Measurements from ENCODE around the gene SPO11.
A peak's percentile ranks its signal among the peaks of the same experiment; 100 is the strongest.
"Not testable (repeated sequence)": the region's sequence is repeated elsewhere in the genome, so short reads cannot be mapped to it uniquely, and the experiment has no call there.

The SPO11 gene

DNA sequence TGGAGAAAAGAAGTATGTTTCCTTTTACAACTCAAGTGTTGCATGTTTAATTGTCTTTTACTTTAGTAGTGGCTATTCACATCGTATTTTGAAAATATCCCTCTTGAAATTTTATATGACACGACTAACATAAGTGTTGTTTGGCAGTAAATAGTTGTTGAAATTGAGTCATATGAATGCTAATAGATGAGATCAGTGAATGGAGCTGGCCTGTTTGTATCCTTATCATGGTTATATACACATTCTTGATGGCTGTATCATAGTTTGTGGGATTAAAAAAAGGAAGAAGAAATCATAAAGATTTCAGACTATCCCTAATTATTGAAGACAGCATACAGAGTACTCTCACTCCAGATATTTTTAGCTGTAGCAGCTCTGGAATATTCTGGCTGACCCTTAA, 13.2 kb downstream of the SPO11 start:
- no peak for DNase-seq

DNA sequence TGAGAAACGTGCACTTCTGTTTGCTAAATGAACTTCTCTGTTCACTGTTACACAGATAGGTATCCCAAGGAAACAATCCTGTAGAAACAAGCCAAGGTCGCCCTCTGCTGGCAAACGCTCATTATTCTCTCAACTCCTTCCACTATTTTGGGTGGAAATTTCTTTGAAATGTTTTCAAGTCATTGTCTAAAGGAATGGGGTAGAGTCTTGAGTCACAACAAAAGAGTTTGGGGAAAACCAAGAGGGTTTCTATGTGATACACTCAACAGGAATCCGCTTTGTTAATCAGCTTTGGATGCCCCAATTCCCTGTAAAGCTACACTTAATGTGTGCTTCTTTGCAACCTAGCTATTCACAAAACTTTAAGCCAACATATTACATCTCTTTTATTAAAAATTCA, 16.9 kb downstream of the SPO11 start:
- DNase-seq, result peak; percentile 27

DNA sequence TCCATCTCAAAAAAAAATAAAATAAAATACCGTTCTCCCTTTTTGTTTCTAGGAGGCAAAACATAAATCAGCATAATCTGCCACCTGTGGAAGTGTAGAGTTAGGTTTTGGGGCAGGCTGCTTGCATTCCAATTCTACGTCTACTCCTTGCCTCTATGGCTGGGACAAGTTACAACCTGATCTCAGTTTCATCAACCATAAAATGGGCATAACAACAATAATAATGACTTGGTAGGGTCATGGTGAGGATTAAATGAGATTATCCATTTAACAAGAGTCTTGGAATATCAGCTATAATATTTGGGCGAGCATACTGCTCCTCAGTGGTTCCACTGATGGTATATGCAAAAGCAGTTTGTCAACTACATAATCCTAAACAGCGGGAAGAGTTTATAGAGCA, 17.8 kb downstream of the SPO11 start:
- DNase-seq, result no peak

DNA sequence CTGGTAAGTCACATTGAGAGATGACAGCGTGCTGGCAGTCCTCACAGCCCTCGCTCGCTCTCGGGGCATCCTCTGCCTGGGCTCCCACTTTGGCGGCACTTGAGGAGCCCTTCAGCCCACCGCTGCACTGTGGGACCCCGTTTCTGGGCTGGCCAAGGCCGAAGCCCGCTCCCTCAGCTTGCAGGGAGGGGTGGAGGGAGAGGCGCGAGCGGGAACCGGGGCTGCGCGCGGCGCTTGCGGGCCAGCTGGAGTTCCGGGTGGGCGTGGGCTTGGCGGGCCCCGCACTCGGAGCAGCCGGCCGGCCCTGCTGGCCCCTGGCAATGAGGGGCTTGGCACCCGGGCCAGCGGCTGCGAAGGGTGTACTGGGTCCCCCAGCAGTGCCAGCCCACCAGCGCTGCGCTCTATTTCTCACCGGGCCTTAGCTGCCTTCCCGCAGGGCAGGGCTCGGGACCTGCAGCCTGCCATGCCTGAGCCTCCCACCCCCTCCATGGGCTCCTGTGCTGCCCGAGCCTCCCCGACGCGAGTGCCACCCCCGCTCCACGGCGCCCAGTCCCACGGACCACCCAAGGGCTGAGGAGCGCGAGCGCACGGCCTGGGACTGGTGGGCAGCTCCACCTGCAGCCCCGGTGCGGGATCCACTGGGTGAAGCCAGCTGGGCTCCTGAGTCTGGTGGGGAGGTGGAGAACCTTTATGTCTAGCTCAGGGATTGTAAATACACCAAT, 18.8 kb downstream of the SPO11 start:
- not testable (repeated sequence) for DNase-seq

DNA sequence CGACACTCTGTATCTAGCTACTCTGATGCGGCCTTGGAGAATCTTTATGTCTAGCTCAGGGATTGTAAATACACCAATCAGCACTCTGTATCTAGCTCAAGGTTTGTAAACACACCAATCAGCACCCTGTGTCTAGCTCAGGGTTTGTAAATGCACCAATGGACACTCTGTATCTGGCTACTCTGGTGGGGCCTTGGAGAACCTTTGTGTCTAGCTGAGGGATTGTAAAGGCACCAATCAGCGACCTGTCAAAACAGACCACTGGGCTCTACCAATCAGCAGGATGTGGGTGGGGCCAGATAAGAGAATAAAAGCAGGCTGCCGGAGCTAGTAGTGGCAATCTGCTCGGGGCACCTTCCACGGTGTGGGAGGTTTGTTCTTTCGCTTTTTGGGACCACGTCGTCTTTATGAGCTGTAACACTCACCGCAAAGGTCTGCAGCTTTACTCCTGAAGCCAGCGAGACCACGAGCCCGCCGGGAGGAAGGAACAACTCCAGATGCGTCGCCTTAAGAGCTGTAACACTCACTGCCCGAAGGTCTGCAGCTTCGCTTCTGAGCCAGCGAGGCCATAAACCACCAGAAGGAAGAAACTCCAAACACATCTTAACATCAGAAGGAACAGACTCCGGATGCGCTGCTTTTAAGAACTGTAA, 19.4 kb downstream of the SPO11 start:
- DNase-seq, result peak; percentile 71

DNA sequence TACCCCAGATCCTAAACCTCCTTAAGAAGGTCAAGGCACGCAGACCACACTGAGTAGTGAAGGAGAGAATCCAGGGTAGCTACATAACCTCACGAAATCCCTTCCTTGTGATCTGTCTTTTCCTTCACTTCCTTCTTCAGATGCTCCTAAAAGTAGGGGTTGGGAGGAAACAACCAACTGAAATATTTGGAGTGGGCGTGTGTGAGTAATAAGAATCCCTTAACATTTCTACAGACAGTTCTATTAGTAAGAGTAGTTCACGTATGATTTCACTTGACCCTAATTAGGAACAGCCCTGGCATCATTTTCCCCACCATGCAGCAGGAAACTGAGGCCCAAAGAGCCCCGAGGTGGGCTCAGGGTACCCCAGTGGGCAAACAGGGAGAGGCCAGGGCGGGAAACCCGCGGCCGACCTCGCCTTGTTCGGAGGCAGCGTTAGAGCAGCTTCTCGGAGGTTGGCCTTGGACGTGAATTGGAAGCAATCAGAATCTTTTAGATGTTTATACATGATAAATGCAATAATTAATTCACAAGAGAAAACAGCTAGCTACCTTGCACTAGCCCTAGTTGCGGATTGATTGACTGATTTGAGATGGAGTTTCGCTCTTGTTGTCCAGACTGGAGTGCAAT, 20.6 kb downstream of the SPO11 start:
- DNase-seq, result no peak

DNA sequence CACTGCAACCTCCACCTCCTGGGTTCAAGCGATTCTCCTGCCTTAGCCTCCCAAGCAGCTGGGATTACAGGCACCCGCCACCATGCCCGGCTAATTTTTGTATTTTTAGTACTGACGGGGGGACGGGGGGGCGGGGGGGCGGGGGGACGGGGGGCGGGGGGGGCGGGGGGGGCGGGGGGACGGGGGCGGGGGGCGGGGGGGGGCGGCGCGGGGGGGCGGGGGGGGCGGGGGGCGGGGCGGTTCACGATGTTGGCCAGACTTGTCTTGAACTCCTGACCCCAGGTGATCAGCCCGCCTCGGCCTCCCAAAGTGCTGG, 21.1 kb downstream of the SPO11 start:
- not testable (repeated sequence) for DNase-seq

DNA sequence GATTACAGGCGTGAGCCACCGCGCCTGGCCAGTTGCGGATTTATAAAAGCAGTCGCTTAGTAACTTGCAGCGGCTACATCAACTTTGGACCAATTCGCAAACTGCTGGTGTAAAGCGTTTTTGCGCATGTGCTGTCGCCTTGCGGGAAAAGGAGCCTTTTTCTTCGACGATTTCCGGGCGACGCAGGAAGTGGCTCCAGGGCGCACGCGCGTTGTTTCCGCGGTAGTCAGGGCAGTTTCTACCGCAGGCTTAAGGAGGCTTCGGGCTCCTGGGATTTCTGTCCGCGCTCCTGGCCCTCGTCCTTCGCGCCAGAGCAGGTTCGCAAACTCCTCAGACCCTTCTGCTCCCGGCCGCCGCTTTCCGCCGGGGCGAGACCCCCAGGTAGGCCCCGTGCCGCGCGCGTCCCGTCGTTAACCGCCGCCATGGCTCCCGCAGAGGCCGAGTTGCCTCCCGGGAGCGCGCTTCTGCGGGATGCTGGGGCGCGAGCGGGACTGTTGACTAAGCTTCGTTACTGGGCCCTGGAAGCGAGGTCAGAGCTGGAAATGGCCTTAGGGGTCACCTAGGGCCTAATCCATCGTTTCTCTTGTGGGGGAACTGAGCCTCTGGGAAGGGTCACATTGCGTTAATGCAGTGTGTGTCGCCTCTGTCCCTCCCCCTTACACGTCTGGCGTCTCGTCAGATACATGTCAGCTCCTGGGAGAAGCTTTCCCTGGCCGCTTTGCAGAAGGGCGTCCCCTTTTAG, 21.6 kb downstream of the SPO11 start, which contains the start of gene RAE1:
TSS of gene RAE1 (plus strand) at position 214 of the 742 bp plus-strand sequence. CDS start 2,784 bp downstream, outside the sequence.
- DNase-seq, result peak; percentile 85

DNA sequence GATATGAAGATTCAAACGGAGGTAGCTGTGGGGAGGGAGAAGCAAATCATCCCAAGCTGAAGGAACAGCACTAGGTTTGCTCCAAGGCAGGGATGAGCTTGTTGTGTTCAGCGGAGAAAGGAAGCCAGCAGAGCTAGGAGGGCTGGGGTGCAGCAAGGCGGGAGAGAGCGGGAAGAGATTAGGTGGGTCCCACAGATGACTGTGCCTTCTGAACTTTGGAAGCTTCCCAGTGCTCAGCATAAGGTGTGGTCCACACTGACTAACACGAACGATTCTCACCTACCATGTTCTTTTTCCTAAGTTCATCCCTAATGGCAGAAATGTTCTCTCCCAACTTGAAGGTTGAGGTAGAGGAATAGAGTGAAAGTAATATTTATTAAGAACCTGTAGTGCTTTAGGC, 22.7 kb downstream of the SPO11 start:
- DNase-seq, result no peak

DNA sequence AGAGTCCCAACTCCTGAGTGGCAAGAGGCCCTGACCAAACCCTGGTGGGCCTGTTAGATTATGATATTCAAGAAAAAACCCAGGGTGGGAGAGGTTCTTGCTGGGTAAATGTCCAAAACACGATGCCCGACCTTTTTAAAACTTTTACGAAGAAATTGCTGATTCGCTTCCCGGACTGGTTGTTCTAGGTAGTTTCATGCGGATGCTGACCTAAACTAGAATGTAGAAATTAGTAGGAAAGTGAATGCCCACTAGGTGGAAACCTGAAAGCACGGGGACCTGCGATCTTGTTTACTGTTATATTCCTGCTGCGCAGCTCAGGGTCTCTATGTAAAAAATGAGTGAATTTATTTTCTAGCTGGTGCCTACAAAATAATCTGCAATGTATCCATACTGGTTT, 23.7 kb downstream of the SPO11 start:
- DNase-seq, result no peak

DNA sequence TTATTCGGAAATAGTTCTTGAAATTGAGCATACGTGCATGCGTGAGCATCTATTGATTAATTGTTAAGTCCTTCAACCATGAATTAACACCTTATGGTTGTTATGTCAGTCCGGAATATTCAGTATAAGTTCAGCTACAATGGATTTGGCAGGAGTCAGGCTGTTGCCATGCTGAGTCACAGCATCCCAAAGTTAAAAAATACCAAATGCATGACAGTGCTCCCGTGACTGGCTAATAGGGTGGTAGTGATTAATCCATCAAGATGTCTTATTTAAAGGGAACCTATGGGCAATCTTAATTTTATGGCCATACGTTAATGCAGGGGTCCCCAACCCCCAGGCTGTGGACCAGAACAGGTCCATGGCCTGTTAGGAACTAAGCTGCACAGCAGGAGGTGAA, 31.9 kb downstream of the SPO11 start:
- no peak for DNase-seq

DNA sequence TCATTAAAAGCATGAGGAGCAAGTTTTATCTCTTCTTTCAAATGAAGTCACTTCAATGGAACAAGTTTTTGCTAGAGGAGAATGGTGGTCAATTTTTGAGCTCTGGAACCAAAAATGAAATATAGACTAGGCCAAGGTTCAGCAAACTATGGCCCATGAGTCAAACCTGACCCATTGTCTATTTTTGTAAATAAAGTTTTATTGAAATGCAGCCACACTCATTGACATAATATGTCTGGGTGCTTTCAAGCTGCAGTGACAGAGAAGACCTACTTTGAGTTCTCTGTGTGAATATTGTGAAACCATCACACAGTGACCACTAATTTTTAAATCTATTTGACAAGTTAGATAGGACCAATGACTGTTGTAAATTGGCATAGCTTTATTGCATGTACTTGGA, 34.8 kb downstream of the SPO11 start:
- no peak for DNase-seq

DNA sequence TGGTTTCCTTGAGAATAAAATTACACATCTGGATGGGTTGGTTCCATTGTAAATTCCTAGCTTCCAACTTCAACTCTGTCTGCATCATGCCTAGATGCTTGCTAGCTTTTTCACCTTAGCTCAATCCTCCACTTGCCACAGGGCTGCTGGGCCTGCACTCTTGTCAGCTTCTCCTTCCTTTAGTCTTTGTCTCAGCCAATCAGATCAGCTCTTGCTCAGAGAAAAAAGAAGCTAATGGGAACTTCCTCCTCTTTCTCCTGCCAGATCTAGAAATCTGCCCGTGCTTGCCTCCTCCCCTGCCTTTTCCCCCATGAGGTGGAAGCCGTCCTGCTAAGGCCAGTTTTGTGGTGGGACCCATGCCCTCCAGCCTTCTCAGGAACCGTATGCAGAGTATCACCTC, 40.0 kb downstream of the SPO11 start:
- no peak for DNase-seq

DNA sequence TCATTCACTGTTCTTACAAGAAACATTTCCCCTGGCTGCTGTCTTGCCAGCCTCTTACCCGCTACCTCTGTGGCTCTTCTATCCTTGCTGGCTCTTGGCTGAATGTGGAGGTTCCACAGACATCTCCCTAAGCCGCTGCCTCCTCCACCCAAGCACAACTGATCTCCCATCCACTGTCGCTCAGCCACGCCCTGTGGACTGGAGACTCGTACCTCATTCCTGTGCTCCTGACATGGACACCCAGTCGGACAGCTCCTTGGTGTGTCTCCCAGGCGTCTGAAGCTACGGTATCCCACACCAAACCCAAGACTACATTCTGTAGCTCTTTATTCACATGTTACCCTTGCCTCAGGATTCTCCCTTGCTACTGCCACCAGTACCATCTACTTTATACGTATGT, 40.7 kb downstream of the SPO11 start:
- no peak for DNase-seq

DNA sequence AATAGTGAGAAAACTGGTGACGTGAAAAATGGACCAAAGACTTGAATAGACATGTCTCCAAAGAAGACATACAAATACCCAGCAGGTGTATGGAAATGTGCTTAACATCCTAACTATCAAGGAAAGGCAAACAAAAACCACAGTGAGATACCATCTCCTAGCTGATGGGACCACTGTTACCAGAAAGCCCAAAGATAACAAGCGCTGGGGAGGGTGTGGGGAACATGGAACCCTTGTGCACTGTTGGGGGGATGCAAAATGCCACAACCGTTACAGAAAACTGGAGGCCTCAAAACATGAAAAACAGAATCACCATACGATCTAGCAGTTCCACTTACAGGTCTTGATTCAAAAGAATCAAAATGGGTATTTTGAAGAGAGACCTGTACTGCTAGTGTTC, 41.8 kb downstream of the SPO11 start:
- DNase-seq, result no peak

DNA sequence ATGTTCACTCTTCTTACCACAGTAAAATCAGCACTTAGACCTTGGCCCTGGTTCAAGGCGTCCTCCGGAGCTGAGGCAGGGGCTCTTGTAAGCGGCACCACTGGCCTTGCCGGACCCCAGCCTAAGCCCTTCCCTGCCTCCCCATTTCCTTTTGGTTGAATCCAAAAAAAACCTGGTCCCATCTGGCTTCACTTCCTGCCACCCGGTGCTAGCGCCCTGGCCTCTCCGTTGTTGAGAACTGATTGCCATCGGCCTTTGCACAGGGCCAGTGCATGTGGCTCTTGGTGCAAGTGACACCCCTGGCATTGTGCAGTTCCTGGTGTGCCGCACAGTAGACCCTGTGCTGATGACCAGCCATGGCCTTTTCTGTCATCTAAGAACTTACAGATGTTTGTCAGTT, 42.6 kb downstream of the SPO11 start:
- DNase-seq, result no peak

DNA sequence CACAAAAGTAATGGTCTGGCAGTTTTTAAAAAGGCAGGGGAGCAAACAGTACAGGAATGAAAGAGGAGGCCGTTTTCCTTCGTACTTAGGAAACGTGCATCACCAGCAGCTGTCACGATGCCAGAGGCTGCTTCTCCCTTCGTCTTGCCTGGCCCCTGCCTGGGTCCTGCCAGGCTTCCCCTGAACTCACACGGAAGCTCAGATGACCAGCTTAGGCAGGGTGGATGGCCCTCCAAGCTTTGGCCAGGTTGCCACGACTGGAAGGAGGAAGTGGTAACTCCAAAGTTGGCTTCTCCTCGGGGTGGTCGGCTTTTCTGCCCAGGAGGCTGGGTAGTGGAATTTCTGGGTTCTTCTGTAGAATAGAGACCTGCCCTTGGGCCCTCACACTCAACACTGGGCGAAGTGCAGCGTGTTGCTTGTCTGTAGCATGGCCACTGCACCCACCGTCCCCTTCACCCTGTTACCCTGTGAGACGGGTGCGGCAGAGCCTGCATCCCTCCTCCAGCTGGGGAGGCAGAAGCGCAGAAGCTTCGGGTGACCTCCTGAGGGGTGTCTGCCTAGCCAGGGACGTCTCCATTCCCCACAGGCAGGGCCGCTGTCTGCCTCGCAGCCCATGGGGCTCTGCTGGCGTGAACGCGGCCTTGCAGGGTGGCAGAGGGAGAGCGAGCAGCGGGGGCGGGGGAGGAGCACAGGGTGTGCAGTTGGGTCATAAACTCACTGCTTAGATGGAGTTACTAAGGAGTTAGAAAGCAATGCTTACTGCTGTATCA, 43.2 kb downstream of the SPO11 start:
- no peak for DNase-seq

DNA sequence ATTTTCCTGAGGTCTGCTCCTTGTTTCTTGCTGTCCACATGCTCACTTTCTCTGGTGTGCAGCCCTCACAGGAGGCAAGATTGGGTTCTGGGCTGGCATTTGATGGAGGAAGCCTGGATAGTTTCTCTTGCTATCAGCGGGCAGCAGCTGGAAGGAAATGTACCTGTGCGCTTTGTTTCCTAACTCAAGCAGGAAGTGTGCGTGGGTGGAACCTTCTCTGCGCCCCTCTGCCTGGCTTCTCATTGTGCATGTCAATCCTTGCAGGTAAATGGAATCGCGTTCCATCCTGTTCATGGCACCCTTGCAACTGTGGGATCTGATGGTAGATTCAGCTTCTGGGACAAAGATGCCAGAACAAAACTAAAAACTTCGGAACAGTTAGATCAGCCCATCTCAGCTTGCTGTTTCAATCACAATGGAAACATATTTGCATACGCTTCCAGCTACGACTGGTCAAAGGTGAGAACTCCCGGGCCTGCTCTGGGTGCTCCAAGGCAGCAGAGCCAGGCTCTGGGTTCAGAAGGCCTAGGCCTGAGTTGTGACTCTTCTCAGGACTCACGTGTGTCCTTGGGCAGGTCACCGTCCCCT, 44.8 kb downstream of the SPO11 start:
- no peak for DNase-seq

DNA sequence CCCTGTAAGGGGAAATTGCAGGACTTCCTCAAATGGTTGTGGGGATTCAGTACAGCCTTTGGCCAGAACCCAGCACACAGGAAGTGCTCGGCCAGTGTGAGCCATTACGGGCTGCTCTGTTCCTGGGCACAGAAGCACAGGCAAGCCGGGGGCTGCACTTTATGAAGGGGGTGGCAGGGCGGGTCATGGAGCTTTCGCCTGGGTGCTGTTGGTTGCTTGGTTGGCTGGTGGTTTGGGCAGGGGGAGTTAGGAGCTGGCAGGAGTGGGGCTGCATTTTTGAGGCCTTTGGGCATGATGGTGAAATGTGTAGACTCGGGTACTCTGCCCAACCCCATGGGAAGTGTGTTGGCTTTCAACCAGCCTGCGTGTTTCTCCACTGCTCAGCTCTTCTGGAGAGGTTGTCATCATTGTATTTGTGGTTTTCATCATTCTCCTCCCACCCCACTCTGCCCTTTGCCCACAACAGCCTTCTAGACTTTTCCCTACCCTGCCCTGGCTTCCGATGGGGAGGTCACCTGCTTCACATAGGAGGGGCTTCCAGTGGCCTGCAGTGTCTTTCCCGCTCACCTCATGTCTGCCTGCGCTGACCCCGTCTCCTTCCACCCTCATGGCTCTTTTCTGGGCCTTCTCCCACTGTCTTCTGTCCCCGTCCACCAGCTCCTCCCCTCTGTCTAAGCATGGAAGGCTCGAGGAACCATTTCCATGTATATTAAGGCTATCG, 45.5 kb downstream of the SPO11 start:
- no peak for DNase-seq

DNA sequence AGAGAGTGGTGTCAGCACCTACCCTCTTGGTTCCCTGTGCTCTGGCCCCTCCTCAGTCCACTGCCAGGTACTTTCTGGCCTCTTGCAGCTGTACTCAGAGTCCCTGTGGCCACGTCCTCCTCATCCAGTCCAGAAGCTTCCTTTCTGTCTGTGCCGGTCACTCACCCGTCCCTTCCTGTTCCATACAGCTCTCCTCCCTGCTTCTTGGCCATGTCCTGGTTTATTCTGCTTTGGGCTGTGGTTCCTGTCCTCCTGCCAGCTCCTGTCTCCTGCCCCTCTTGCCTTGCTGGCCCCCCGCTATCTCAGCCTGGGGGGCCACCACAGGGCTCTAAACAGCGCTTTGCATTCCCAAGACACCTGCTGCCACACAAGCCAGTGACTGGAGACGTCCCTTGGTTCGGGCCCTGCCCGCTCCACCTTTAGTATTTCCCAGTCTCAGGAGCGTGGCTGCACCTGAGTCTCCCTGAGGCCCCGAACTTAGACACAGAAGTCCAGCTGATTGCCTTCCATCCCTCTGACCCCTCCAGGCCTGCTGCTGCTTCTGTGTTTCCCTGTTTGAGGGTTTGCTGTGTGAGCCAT, 46.1 kb downstream of the SPO11 start:
- no peak for DNase-seq

DNA sequence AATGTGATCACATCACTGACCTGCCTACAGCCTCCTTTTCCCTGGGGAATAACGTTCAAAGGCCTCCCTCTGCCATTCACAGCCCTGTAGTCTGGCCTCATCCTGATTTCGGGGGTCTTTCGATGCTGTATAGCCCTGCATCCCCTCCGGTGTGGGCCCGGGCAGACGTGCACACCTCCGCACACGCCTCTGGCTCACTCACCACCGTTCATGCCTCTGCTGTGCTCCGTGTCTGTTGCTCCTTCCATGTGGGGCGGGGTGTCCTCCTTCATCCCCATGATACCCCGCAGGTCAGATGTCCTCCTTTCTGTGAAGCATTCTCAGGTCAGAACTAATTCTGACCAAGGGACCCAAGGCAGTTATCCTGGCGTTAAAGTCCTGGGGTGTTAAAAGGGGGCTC, 47.7 kb downstream of the SPO11 start:
- no peak for DNase-seq

DNA sequence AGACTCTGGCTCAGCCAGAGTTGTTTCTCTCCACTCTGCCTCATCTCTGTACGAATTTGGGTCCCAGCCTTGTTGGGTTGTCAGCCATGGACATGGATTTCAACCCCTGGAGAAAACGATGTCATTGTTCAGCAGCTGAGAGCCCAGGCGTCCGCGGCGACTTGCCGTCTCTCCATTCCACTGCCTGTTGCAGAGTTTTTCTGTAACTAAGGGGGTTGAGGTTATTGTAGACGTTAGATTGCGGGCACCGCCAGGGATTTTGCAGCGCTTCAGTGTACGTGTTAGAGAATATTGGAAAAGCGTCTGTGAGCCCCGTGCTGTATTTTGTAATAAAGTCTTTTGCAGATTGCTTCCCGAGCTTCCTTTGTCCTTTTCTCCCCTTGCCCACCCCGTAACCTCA, 48.5 kb downstream of the SPO11 start:
- DNase-seq, result no peak
